Epidermal melanocyte (primary cell): ENCODE data around the gene CAB39L.

Experiments used
- DNase-seq: peaks from one replicate; pipeline ENCODE4 v3.0.0; 2011; ENCODE audit warnings: low spot score; ENCODE audit not compliant: insufficient read length

Gene CAB39L

GRCh38 chr13:49441846-49442245, 2.0 kb downstream of the CAB39L start:
- no peak for DNase-seq

DNA sequence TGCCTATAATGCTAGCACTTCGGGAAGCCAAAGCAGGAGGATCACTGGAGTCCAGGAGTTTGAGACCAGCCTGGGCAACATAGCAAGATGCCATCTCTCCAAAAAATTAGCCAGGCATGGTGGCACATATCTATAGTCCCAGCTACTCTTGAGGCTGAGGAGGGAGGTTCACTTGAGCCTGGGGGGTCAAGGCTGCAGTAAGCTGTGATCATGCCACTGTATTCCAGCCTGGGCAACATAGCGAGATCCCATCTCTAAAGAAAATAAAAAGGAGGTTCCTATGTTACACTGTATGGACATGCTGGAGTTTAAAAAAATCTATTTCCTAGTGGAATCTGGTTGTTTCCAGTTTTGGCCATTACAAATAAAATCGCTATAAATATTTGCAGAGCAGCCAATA, 2.6 kb downstream of the CAB39L start:
- DNase-seq, result no peak

DNA sequence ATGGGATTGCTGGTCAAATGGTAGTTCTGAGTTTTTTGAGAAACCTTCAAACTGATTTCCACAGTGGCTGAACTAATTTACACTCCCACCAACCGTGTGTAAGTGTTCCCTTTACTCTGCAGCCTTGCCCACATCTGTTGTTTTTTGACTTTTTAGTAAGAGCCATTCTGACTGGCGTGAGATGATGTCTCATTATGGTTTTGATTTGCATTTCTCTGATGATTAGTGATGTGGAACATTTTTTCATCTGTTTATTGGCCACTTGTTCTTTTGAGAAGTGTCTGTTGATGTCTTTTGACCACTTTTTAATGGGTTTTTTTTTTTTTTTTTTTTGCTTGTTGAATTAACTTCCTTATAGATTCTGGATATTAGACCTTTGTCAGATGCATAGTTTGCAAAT, 4.3 kb downstream of the CAB39L start:
- no peak for DNase-seq

DNA sequence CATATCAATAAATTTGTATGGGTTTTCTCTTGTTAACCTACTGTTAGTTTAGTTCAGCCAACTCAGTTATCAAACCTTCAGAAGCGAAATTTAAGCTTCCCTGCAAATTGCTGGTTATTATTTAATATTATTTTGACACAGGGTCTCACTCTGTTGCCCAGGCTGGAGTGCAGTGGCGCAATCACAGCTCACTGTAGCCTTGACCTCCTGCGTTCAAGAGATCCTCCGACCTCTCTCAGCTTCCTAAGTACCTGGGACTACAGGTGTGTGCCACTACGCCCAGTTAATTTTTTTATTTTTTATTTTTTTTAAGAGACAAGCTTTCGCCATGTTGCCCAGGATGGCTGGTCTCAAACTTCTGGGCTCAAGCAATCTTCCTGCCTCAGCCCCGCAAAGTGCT, 6.2 kb downstream of the CAB39L start:
- no peak for DNase-seq

GRCh38 chr13:49436890-49437289, 7.0 kb downstream of the CAB39L start:
- no peak for DNase-seq

DNA sequence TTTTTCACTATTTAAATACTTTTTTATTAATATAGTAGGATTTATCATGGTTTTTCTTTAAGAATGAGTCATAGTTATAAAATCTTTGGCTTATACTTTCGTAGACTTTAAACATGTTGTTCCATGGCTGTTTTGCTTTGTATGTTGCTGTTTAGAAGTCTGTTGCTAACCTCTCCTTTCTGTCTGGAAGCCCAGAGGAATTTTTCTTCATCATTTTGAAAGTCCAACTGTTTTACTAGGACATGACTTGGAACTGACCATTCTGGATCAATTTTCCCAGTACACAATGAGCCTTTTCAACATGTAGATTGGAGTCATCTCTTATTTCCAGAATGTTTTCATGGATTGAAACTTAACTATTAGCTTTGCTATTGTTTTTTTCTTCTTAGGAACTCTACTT, 7.9 kb downstream of the CAB39L start:
- no peak for DNase-seq

GRCh38 chr13:49429121-49429520, 14.7 kb downstream of the CAB39L start:
- DNase-seq, result no peak

DNA sequence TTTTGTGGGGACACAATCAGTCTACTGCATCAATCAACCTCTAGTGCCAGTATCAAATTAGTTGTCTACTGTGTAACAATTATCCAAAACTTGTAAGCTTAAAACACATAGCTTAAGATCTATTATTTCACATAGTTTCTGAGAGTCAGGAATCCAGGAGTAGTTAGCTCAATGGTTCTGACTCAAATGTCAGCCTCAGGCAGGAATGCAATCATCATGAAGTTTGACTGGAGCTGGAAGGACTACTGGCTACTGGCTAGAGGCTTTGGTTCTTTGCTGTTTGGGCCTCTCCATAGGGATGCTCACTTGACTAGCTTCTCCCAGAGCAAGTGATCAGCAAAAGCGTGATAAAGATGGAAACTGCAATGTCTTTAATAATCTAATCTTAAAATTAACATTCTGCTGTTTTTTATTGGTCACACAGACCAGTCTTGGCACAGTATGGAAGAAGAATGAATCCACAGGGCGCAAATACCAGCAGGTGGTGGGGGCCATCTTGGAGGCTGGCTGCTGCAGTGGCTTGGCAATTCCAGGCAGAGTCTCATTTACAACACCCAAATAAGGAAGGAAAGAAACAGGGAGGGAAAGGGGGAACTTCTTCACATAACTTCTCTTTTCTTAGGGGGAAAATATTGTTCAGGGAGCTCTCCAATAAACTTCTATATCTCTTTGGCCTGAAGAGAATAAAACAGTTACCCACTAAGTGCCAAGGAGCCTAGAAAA, 15.7 kb downstream of the CAB39L start:
- DNase-seq, result no peak

- DNase-seq, result no peak
Measured at GRCh38 chr13:49424011-49424560, 19.8 kb downstream of the CAB39L start.

DNA sequence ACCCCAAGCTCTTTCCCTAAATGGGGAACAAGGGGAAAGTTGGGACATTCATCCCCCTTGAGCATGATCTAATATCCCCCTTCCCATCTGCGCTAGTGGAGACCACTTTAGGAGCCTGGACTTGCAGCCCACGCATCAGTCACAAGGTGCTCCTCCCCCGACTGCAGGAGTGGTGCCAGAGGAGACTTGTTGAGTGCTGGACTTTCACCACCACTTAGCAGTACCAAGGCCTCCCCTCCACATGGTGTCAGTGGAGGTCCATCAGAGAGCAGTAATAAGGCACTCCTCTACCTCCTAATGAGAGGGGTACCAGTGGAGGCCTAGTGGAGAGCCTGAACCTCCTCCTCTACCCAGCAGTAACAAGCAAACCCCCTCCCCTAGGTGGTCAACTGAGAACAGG, 22.5 kb downstream of the CAB39L start:
- no peak for DNase-seq

- no peak for DNase-seq
Measured at GRCh38 chr13:49419276-49419675, 24.6 kb downstream of the CAB39L start.

DNA sequence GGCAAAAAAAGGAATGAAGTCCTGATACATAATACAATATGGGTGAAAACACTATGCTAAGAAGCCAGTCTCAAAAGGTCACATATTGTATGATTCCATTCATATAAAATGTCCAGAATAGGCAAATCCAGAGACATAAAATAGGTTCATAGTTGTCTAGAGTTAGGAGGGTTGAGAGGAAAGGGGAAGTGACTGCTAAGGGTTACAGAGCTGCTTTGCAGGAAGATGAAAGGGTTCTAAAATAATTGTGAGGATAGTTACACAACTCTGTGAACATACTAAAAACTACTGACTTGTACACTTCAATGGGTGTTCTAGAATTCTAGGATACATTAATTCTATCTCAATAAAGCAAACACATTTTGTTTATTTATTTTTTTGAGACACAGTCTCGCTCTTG, 25.7 kb downstream of the CAB39L start:
- no peak for DNase-seq

- DNase-seq, result no peak
Measured at GRCh38 chr13:49417161-49417560, 26.7 kb downstream of the CAB39L start.

GRCh38 chr13:49412749-49413148, 31.1 kb downstream of the CAB39L start:
- DNase-seq, result no peak

GRCh38 chr13:49411353-49411752, 32.5 kb downstream of the CAB39L start:
- DNase-seq, result no peak

DNA sequence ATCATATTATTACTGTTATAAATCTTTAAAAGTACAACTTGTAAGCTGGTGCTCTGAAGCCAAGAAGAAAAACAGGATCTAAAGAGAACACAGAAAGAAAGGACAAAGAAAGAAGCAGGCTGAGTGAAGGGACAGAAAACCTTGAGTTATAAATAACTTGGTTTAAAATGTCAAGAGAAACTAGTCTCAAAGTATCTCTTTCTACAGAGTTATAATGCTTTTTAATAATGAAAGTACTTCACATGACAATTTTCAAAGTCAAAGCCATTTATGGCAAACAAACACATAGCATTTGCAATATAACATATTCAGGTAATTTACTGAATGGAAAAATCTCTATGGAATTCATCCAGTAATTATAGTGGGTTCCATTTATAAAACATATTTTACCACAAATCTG, 33.4 kb downstream of the CAB39L start:
- no peak for DNase-seq

GRCh38 chr13:49410006-49410405, 33.9 kb downstream of the CAB39L start:
- no peak for DNase-seq

DNA sequence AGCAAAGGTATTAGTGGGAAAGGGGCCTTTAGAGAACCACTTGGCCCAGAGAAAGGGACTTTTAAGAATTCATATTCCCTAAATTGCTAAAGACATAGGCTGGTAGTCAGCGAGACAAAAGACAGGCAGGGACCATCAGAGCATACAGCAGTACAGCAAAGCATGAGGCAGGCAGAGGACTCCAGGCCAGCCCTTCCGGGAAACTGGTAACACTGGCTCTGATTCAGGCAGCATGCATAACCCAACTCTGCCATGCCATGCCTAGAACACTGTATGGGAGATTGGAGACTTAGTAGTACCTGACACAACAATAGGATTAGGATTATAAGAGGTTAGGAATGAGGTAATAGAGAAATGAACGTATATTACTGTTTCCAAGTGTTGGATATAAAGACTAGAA, 34.9 kb downstream of the CAB39L start:
- DNase-seq, result no peak

DNA sequence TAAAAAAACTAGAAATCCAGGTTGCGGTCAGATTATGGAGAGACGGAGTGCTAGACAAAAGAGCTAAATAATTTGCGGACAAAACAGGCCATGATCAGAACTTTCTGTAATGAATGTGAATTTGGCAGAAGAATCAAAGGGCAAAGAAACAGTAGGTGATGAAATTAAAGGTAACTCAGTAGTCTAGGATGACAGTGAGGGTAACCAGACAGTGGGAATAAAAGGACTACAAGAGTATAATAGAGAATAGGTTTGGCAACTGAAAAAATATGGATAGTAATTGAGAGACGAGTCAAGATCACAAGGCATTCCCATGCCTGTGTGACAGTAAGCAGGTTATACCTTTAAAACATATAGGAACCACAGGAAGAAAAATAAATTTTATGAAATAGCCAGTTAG, 35.9 kb downstream of the CAB39L start:
- DNase-seq, result no peak

GRCh38 chr13:49407068-49407467, 36.8 kb downstream of the CAB39L start:
- no peak for DNase-seq

DNA sequence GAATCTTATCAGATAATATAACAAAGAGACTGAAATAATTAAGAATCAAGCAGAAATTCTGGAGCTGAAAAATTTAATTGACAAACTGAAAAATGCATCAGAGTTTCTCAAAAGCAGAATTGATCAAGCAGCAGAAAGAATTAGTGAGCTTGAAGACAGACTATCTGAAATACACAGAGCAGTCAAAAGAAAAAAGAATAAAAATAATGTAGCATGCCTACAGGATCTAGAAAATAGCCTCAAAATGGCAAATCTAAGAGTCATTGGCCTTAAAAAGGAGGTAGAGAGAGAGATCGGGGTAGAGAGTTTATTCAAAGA, 39.2 kb downstream of the CAB39L start:
- DNase-seq, result no peak

DNA sequence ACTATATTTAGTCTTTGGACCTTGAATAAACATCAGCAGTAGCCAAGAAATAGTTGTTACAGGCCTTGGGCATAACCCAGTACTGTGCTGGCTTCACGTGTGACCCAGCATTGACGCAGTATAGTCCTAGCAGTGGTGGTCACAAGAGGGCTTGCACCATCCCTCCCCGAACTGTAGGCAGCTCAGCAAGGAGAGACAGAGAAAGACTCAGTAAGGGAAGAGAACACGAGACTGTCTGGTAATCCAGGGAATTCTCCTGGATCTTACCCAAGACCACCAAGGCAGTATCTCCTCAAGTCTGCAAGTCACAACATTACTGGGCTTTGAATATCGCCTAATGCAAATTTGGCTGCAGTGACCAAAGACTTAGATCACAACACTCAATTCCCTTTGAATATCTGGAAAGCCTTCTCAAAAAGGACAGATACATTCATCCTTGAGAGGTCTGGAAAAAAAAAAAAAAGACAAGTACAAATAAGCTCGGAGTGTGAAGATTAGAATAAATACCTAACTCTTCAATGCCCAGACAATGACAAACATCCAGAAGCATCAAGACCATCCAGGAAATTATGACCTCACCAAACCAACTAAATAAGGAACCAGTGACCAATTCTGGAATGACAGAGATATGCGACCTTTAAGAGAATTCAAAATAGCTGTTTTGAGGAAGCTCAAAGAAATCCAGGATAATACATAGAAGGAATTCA, 39.7 kb downstream of the CAB39L start:
- no peak for DNase-seq
